GM23338 (cell line): Measurements from ENCODE around the gene UFSP1. TPM values are rescaled to one million over a fixed set of nuclear protein-coding genes. Genes with fewer than 3 reads are reported as not detected.

Source experiments
- ATAC-seq: fragments of 200-7000 bp; cut with Tn5 transposase; 3 replicates; pipeline ENCODE4 v1.9.1; 2020
- DNase-seq: peaks from one replicate; pipeline ENCODE4 v3.0.0-alpha.2; 2015; ENCODE audit warnings: low spot score
- H2AFZ ChIP-seq: fragments of 200-600 bp; sonication (generic); 2 replicates; pipeline ENCODE4 v1.8.0; 2016; ENCODE audit warnings: antibody characterized with exemption, mild to moderate bottlenecking, moderate library complexity
- H3F3A ChIP-seq: fragments of 200-600 bp; sonication (generic); replicated peaks from 2 replicates; pipeline ENCODE4 v1.8.0; 2017; ENCODE audit warnings: antibody characterized with exemption, mixed run types, low read depth
- H3K27ac ChIP-seq: fragments of 200-600 bp; sonication (generic); 2 replicates; pipeline ENCODE4 v1.6.1; 2016; ENCODE audit warnings: low read depth
- H3K27me3 ChIP-seq: fragments of 200-600 bp; sonication (generic); 2 replicates; pipeline ENCODE4 v1.8.0; 2016; ENCODE audit warnings: mild to moderate bottlenecking, mixed run types, moderate library complexity; ENCODE audit not compliant: insufficient read depth
- H3K36me3 ChIP-seq: fragments of 200-600 bp; sonication (generic); 2 replicates; pipeline ENCODE4 v1.8.0; 2016; ENCODE audit warnings: mild to moderate bottlenecking; ENCODE audit not compliant: insufficient read depth
- H3K4me1 ChIP-seq: fragments of 200-600 bp; sonication (generic); 2 replicates; pipeline ENCODE4 v1.8.0; 2016; ENCODE audit warnings: mild to moderate bottlenecking, moderate library complexity; ENCODE audit not compliant: insufficient read depth
- H3K4me2 ChIP-seq: fragments of 200-600 bp; sonication (generic); 2 replicates; pipeline ENCODE4 v1.7.1; 2017; ENCODE audit warnings: mixed run types
- H3K4me3 ChIP-seq: fragments of 200-600 bp; sonication (generic); 2 replicates; pipeline ENCODE4 v1.6.1; 2016; ENCODE audit warnings: mixed run types
- H3K79me2 ChIP-seq: fragments of 200-600 bp; sonication (generic); replicated peaks from 2 replicates; pipeline ENCODE4 v1.8.0; 2017; ENCODE audit warnings: mild to moderate bottlenecking; ENCODE audit not compliant: insufficient read depth
- H3K9me2 ChIP-seq: fragments of 200-600 bp; sonication (generic); 2 replicates; pipeline ENCODE4 v1.8.0; 2017; ENCODE audit not compliant: insufficient read depth
- H4K20me1 ChIP-seq: fragments of 200-600 bp; sonication (generic); replicated peaks from 2 replicates; pipeline ENCODE4 v1.8.0; 2017; ENCODE audit warnings: mild to moderate bottlenecking; ENCODE audit not compliant: insufficient read depth
- H3K27ac Mint-ChIP-seq: 2 replicates; pipeline ENCODE4 v1.8.0; 2020; ENCODE audit warnings: inconsistent platforms, mild to moderate bottlenecking, moderate library complexity, mixed read lengths
- H3K27me3 Mint-ChIP-seq: 3 replicates; pipeline ENCODE4 v1.8.0; 2022; ENCODE audit warnings: low read depth, mild to moderate bottlenecking, moderate library complexity, mixed read lengths, inconsistent platforms; ENCODE audit not compliant: insufficient read depth, poor library complexity
- H3K36me3 Mint-ChIP-seq: 3 replicates; pipeline ENCODE4 v1.8.0; 2021; ENCODE audit warnings: low read depth, mild to moderate bottlenecking, inconsistent platforms, moderate library complexity, mixed read lengths
- H3K4me1 Mint-ChIP-seq: 3 replicates; pipeline ENCODE4 v1.8.0; 2020; ENCODE audit warnings: mild to moderate bottlenecking, inconsistent platforms, mixed read lengths
- H3K4me3 Mint-ChIP-seq: 3 replicates; pipeline ENCODE4 v1.8.0; 2021; ENCODE audit warnings: moderate library complexity, mild to moderate bottlenecking, inconsistent platforms, mixed read lengths
- H3K9me3 Mint-ChIP-seq: 3 replicates; pipeline ENCODE4 v1.8.0; 2020; ENCODE audit warnings: moderate library complexity, mild to moderate bottlenecking, inconsistent platforms, mixed read lengths
- CREB1 ChIP-seq: fragments of 250-450 bp; sonication (Bioruptor Pico); IDR thresholded peaks from 2 replicates; pipeline ENCODE4 v1.5.0; 2020; ENCODE audit warnings: low read depth, mild to moderate bottlenecking, moderate library complexity
- EZH2 ChIP-seq: fragments of 200-600 bp; sonication (generic); IDR thresholded peaks from one replicate; pipeline ENCODE4 v1.8.0; 2017; ENCODE audit warnings: antibody characterized with exemption, mild to moderate bottlenecking, low read depth; ENCODE audit not compliant: unreplicated experiment
- EZH2phosphoT487 ChIP-seq: fragments of 200-600 bp; sonication (generic); IDR thresholded peaks from one replicate; pipeline ENCODE4 v1.8.1; 2018; ENCODE audit warnings: antibody characterized with exemption; ENCODE audit not compliant: unreplicated experiment
- JUNB ChIP-seq: IDR thresholded peaks from one replicate; pipeline ENCODE4 v1.6.1; 2016; ENCODE audit warnings: antibody characterized with exemption; ENCODE audit not compliant: unreplicated experiment
- NANOG ChIP-seq: IDR thresholded peaks from 2 replicates; pipeline ENCODE4 v1.6.1; 2016; ENCODE audit warnings: antibody characterized with exemption, borderline replicate concordance
- POLR2AphosphoS5 ChIP-seq: IDR thresholded peaks from 2 replicates; pipeline ENCODE4 v1.6.1; 2016; ENCODE audit warnings: antibody characterized with exemption, low read depth
- REST ChIP-seq: IDR thresholded peaks from one replicate; pipeline ENCODE4 v1.6.1; 2018; ENCODE audit warnings: antibody characterized with exemption; ENCODE audit not compliant: unreplicated experiment
- ZNF114 ChIP-seq: fragments of 250-450 bp; sonication (Bioruptor Pico); IDR thresholded peaks from 2 replicates; pipeline ENCODE4 v1.5.0; 2020; ENCODE audit warnings: mild to moderate bottlenecking, moderate library complexity
- ZNF462 ChIP-seq: fragments of 250-450 bp; sonication (Bioruptor Pico); IDR thresholded peaks from 2 replicates; pipeline ENCODE4 v1.5.0; 2020; ENCODE audit warnings: mild to moderate bottlenecking, moderate library complexity
- polyA plus RNA-seq: library from polyadenylated mRNA; unstranded; fragments of >200 nt; fragmentation: Nextera tagmentation; extraction: Ambion mirVana; gene quantifications from 2 replicates; pipeline ENCODE4 v1.2.1, GENCODE V29; 2016
- total RNA-seq: library from RNA; depleted of rRNA; stranded (reverse); fragments of >200 nt; shearing (Covaris generic); gene quantifications from 2 replicates; pipeline ENCODE4 v1.2.3, GENCODE V29; 2014

UFSP1 gene
- total and polyA plus RNA-seq, 2 experiments from 2014 or later, result 2.0 to 11.8 TPM

- H3K27ac Mint-ChIP-seq, result no peak overlapping the region
Measured at GRCh38 chr7:100863406-100863950, 26.0 kb downstream of the UFSP1 start.

More at GRCh38 chr7:100863406-100863950, 26.0 kb downstream of the UFSP1 start:
- H3K27me3 ChIP-seq, result no peaks in the 10 kb centered on the region
- Mint-ChIP-seq H3K4me3 (no peak overlapping the region), H3K36me3 (peaks cover 47% of the 10 kb centered on the region), H3K27me3 (peaks cover 15% of the 10 kb centered on the region), H3K4me1 (peaks cover 14% of the 10 kb centered on the region; the same call in 2 of the 3 replicates), H3K9me3 (no peaks in the 10 kb centered on the region)
- 0 out of 2 replicates have a peak, but pooled peaks cover 3% of the 10 kb centered on the region for H4K20me1 ChIP-seq
- H2AFZ ChIP-seq, result no peak overlapping the region
- no peak overlapping the region for H3K27ac ChIP-seq
- H3K4me3 ChIP-seq, result no peak overlapping the region
- DNase-seq, result no peak
- H3K4me1 ChIP-seq, result peaks cover 9% of the 10 kb centered on the region
- ATAC-seq, result no peak
- no peaks in the 10 kb centered on the region for H3K9me2 ChIP-seq
- peaks cover 4% of the 10 kb centered on the region; the same call in 1 of the 2 replicates for H3K36me3 ChIP-seq
- peaks cover 13% of the 10 kb centered on the region for H3K79me2 ChIP-seq
- H3K4me2 ChIP-seq, result no peak overlapping the region
- peaks cover 10% of the 10 kb centered on the region; the same call in 1 of the 2 replicates for H3F3A ChIP-seq
- TF ChIP-seq EZH2phosphoT487 (no peak), ZNF114 (CRISPR knock-in tag) (no peak), NANOG (no peak), POLR2AphosphoS5 (no peak), JUNB (no peak), CREB1 (CRISPR knock-in tag) (no peak), REST (no peak), ZNF462 (no peak), EZH2 (no peak)
